Skeletal muscle cell (primary cell): ENCODE results near the gene PGAP6.
"Not testable (repeated sequence)": the region's sequence is repeated elsewhere in the genome, so short reads cannot be mapped to it uniquely, and the experiment has no call there.

ENCODE experiments used
- DNase-seq: peaks from one replicate; pipeline ENCODE4 v3.0.0-alpha.2; 2010; ENCODE audit warnings: low read depth
- H3K4me3 ChIP-seq: 2 replicates; pipeline ENCODE4 v1.5.1; 2011; ENCODE audit warnings: low read depth, mild to moderate bottlenecking, control low read depth, low read length, moderate library complexity

The PGAP6 gene

GRCh38 chr16:341095-341973 is 40.4 kb downstream of the PGAP6 start:
- not testable (repeated sequence) for DNase-seq, H3K4me3 ChIP-seq

- DNase-seq: no peak
- H3K4me3 ChIP-seq: no peak overlapping the region
Observed at GRCh38 chr16:340370-341091, 41.2 kb downstream of the PGAP6 start.

- DNase-seq: no peak
Observed at GRCh38 chr16:339680-340079, 42.1 kb downstream of the PGAP6 start.

GRCh38 chr16:337975-338575 is 43.7 kb downstream of the PGAP6 start:
- H3K4me3 ChIP-seq: no peak overlapping the region
- no peak for DNase-seq

More at GRCh38 chr16:339680-340079, 42.1 kb downstream of the PGAP6 start:
- no peak overlapping the region for H3K4me3 ChIP-seq

- no peak for DNase-seq
- H3K4me3 ChIP-seq: no peak overlapping the region
Observed at GRCh38 chr16:337437-337836, 44.3 kb downstream of the PGAP6 start.

GRCh38 chr16:336269-336668 is 45.5 kb downstream of the PGAP6 start:
- no peak overlapping the region for H3K4me3 ChIP-seq
- DNase-seq: no peak

GRCh38 chr16:334861-335632 is 46.7 kb downstream of the PGAP6 start:
- DNase-seq, H3K4me3 ChIP-seq: not testable (repeated sequence)

GRCh38 chr16:334164-334832 is 47.5 kb downstream of the PGAP6 start:
- H3K4me3 ChIP-seq, DNase-seq: not testable (repeated sequence)

GRCh38 chr16:333406-334094 is 48.2 kb downstream of the PGAP6 start:
- H3K4me3 ChIP-seq: no peak overlapping the region
- no peak for DNase-seq

- not testable (repeated sequence) for H3K4me3 ChIP-seq, DNase-seq
Observed at GRCh38 chr16:331181-331814, 50.5 kb downstream of the PGAP6 start.

GRCh38 chr16:330741-331140 is 51.0 kb downstream of the PGAP6 start:
- no peak for DNase-seq
- H3K4me3 ChIP-seq: no peak overlapping the region

- H3K4me3 ChIP-seq: no peak overlapping the region
- DNase-seq: no peak
Observed at GRCh38 chr16:325375-326145, 56.2 kb downstream of the PGAP6 start.

GRCh38 chr16:324451-325334 is 57.1 kb downstream of the PGAP6 start:
- H3K4me3 ChIP-seq: no peak overlapping the region
- DNase-seq: no peak

- H3K4me3 ChIP-seq: no peak overlapping the region
- no peak for DNase-seq
Observed at GRCh38 chr16:324201-324450, 57.7 kb downstream of the PGAP6 start.

GRCh38 chr16:322476-323143 is 59.2 kb downstream of the PGAP6 start:
- DNase-seq: no peak
- no peak overlapping the region for H3K4me3 ChIP-seq

- H3K4me3 ChIP-seq: no peak overlapping the region
- DNase-seq: no peak
Observed at GRCh38 chr16:321532-321931, 60.2 kb downstream of the PGAP6 start.
